ENCODE results near the gene SPO11. TPM values are rescaled to one million over a fixed set of nuclear protein-coding genes. Genes with fewer than 3 reads are reported as not detected.

Gene SPO11
- polyA plus RNA-seq, 2 of the 4 experiments (the other 2 are of a cell fraction): not detected

- TF ChIP-seq, protein P1, sequence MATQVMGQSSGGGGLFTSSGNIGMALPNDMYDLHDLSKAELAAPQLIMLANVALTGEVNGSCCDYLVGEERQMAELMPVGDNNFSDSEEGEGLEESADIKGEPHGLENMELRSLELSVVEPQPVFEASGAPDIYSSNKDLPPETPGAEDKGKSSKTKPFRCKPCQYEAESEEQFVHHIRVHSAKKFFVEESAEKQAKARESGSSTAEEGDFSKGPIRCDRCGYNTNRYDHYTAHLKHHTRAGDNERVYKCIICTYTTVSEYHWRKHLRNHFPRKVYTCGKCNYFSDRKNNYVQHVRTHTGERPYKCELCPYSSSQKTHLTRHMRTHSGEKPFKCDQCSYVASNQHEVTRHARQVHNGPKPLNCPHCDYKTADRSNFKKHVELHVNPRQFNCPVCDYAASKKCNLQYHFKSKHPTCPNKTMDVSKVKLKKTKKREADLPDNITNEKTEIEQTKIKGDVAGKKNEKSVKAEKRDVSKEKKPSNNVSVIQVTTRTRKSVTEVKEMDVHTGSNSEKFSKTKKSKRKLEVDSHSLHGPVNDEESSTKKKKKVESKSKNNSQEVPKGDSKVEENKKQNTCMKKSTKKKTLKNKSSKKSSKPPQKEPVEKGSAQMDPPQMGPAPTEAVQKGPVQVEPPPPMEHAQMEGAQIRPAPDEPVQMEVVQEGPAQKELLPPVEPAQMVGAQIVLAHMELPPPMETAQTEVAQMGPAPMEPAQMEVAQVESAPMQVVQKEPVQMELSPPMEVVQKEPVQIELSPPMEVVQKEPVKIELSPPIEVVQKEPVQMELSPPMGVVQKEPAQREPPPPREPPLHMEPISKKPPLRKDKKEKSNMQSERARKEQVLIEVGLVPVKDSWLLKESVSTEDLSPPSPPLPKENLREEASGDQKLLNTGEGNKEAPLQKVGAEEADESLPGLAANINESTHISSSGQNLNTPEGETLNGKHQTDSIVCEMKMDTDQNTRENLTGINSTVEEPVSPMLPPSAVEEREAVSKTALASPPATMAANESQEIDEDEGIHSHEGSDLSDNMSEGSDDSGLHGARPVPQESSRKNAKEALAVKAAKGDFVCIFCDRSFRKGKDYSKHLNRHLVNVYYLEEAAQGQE (IDR thresholded peaks at IDR 0.05): no peak
- TF ChIP-seq ZSCAN20 (CRISPR knock-in tag; IDR thresholded peaks at IDR 0.05): no peak
Measured at GRCh38 chr20:57287007-57287880, 42.4 kb upstream of the SPO11 start (continued).

DNA sequence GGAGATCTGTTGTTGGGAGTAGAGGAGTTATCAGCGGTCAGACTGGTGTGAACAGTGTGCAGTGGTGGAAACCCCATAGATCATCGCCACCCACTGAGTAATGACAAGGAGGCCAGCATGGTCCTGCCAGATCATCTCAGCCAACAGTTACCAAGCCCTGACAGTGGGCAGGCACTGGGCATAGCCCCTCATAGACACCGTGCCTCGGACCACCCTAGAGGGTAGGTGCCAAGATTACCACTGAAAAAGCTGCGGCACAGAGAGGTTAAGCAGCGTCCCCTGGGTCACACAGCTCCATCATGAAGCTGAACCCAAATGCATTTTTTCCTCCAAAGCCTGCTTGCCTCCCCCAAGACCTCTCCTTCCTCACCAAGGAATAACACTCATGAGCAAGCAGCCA, 41.7 kb upstream of the SPO11 start:
- no peaks in the 10 kb centered on the region for H3K4me1 ChIP-seq

GRCh38 chr20:57288651-57289277, 40.8 kb upstream of the SPO11 start:
- TF ChIP-seq CBX2 (IDR thresholded peaks at IDR 0.05; ENCODE audit: borderline replicate concordance, low read depth): no peak
- TF ChIP-seq ZSCAN20 (CRISPR knock-in tag; IDR thresholded peaks at IDR 0.05): no peak
- no peak for TF ChIP-seq GATA3 (IDR thresholded peaks at IDR 0.05; ENCODE audit: borderline replicate concordance)
- TF ChIP-seq FOXS1 (CRISPR knock-in tag; IDR thresholded peaks at IDR 0.05): no peak
- TF ChIP-seq CTCF (IDR thresholded peaks at IDR 0.05): no peak
- no peaks in the 10 kb centered on the region for H3K9me3 ChIP-seq
- no peak for DNase-seq (ENCODE audit: low read depth in 1 of 2, low spot score in 1 of 2)
- no peak for FAIRE-seq
- POLR2A ChIA-PET: no interaction called here
- H3K4me1 ChIP-seq: no peaks in the 10 kb centered on the region
- H3K27ac ChIP-seq: no peak overlapping the region
- H3K4me3 ChIP-seq: no peak overlapping the region
- H3K4me2 ChIP-seq: no peak overlapping the region
- WGBS (ENCODE audit: missing lambda C conversion rate): 31% methylated on average over 16 of the region's 16 CpGs
- ATAC-seq: no peak
- CTCF ChIA-PET: interaction anchor here (1.2 kb wide), 1 partner anchor 198 kb away, joined by 3 read pairs; no protein-coding TSS in a partner anchor

More for the DNA sequence above, 41.7 kb upstream of the SPO11 start:
- CTCF ChIA-PET: interaction anchor here (1.4 kb wide), 1 partner anchor 58 kb away, joined by 3 read pairs; no protein-coding TSS in a partner anchor
- 17% methylated on average over 6 of the region's 6 CpGs for WGBS (ENCODE audit: missing lambda C conversion rate)
- TF ChIP-seq NPAS2 (CRISPR knock-in tag; IDR thresholded peaks at IDR 0.05; ENCODE audit: borderline replicate concordance) (no peak), ZFP36 (IDR thresholded peaks at IDR 0.05; ENCODE audit: borderline replicate concordance, partially characterized antibody) (peak; percentile 46), POLR2AphosphoS2 (conservative IDR thresholded peaks at IDR 0.05; ENCODE audit: low read length) (no peak)
- Histone ChIP-seq H3K4me2 (no peak overlapping the region), H3K27ac (no peak overlapping the region), H3K4me3 (no peak overlapping the region), H3K9me3 (no peaks in the 10 kb centered on the region)
- ATAC-seq: no peak
- no peak for DNase-seq (ENCODE audit: low read depth in 1 of 2, low spot score in 1 of 2)
- POLR2A ChIA-PET: no interaction called here
- FAIRE-seq: no peak

- ChIA-PET CTCF (interaction anchor here (1.1 to 1.5 kb wide), 3 partner anchors 30 to 199 kb away, joined by 3 read pairs; no protein-coding TSS in a partner anchor), POLR2A (no interaction called here)
- H3K4me3 ChIP-seq: no peak overlapping the region
- no peak for FAIRE-seq
- H3K9me3 ChIP-seq: no peaks in the 10 kb centered on the region
- H3K27ac ChIP-seq: no peak overlapping the region
- WGBS (ENCODE audit: missing lambda C conversion rate): 29% methylated on average over 8 of the region's 8 CpGs
- H3K4me1 ChIP-seq: no peaks in the 10 kb centered on the region
- H3K4me2 ChIP-seq: no peak overlapping the region
- ATAC-seq: peak in 1 of 2 experiments; percentile 37; a peak in 1 of 6 replicates
- DNase-seq (ENCODE audit: low read depth in 1 of 2, low spot score in 1 of 2): no peak
- TF ChIP-seq POLR2AphosphoS2 (conservative IDR thresholded peaks at IDR 0.05; ENCODE audit: low read length): no peak
- no peak for TF ChIP-seq ESRRA (IDR thresholded peaks at IDR 0.05; ENCODE audit: borderline replicate concordance, low read length)
- no peak for TF ChIP-seq FOSL2 (IDR thresholded peaks at IDR 0.05)
- no peak for TF ChIP-seq FOSL2 (CRISPR knock-in tag; IDR thresholded peaks at IDR 0.05)
- TF ChIP-seq RCOR1 (IDR thresholded peaks at IDR 0.05; ENCODE audit: low read depth, low read length): no peak
- no peak for TF ChIP-seq POLR2A (IDR thresholded peaks at IDR 0.05; ENCODE audit: low read length)
- TF ChIP-seq, protein P2, sequence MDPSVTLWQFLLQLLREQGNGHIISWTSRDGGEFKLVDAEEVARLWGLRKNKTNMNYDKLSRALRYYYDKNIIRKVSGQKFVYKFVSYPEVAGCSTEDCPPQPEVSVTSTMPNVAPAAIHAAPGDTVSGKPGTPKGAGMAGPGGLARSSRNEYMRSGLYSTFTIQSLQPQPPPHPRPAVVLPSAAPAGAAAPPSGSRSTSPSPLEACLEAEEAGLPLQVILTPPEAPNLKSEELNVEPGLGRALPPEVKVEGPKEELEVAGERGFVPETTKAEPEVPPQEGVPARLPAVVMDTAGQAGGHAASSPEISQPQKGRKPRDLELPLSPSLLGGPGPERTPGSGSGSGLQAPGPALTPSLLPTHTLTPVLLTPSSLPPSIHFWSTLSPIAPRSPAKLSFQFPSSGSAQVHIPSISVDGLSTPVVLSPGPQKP (IDR thresholded peaks at IDR 0.05; ENCODE audit: low read depth, low read length): no peak
- no peak for TF ChIP-seq JUNB (IDR thresholded peaks at IDR 0.05)
- no peak for TF ChIP-seq HMGXB4 (CRISPR knock-in tag; IDR thresholded peaks at IDR 0.05; ENCODE audit: borderline replicate concordance)
- TF ChIP-seq TFCP2L1 (CRISPR knock-in tag; IDR thresholded peaks at IDR 0.05): no peak
Measured at GRCh38 chr20:57289391-57290177, 40.0 kb upstream of the SPO11 start.
